ENCODE results near the gene IL6R. TPM values are rescaled to one million over a fixed set of nuclear protein-coding genes. Genes with fewer than 3 reads are reported as not detected.
"Not testable (repeated sequence)": the region's sequence is repeated elsewhere in the genome, so short reads cannot be mapped to it uniquely, and the experiment has no call there.

Gene IL6R
- polyA plus RNA-seq, 2 donors = 2.7 to 3.4 TPM

DNA sequence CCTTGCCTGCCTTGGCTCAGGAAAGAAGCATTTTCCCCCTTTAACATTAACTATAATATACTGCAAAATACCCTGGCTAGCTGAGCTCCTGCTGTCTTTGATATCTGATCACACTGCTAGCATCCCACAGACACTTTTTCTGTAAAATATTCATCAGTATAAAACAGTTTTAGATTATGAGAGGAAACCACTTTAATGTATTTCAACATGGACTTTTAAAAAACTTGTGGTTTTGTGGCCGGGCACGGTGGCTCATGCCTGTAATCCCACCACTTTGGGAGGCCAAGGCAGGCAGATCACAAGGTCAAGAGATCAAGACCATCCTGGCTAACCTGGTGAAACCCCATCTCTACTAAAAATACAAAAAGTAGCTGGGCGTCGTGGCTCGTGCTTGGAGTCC, 81.6 kb downstream of the IL6R start:
- H3K4me3 ChIP-seq (ENCODE audit: low read depth in 1 of 2, low read length in 2 of 2); H3K4me1 ChIP-seq (ENCODE audit: control insufficient read depth in 2 of 2, insufficient read depth in 2 of 2, low read length in 1 of 2); H3K27me3 ChIP-seq (ENCODE audit: control insufficient read depth in 1 of 2, insufficient read depth in 2 of 2, low read length in 2 of 2); H3K9me3 ChIP-seq (ENCODE audit: control insufficient read depth in 2 of 2, insufficient read depth in 1 of 2, low read depth in 1 of 2, low read length in 1 of 2); H3K36me3 ChIP-seq (ENCODE audit: control insufficient read depth in 2 of 2, insufficient read depth in 2 of 2, low read length in 1 of 2); H3K27ac ChIP-seq (ENCODE audit: low read depth in 2 of 2, low read length in 1 of 2): not testable (repeated sequence)
- WGBS, 2 donors = 67 to 72% methylated on average over 5 of the region's 5 CpGs

GRCh38 chr1:154488922-154489321, 83.8 kb downstream of the IL6R start:
- no peak overlapping the region for H3K4me3 ChIP-seq (ENCODE audit: low read depth in 1 of 2, low read length in 2 of 2)
- H3K36me3 ChIP-seq (ENCODE audit: control insufficient read depth in 2 of 2, insufficient read depth in 2 of 2, low read length in 1 of 2) = no peaks in the 10 kb centered on the region
- 67 to 79% methylated on average over 20 of the region's 20 CpGs for WGBS, 2 donors
- H3K4me1 ChIP-seq (ENCODE audit: control insufficient read depth in 2 of 2, insufficient read depth in 2 of 2, low read length in 1 of 2) = no peaks in the 10 kb centered on the region
- no peaks in the 10 kb centered on the region for H3K9me3 ChIP-seq (ENCODE audit: control insufficient read depth in 2 of 2, insufficient read depth in 1 of 2, low read depth in 1 of 2, low read length in 1 of 2)
- H3K27me3 ChIP-seq (ENCODE audit: control insufficient read depth in 1 of 2, insufficient read depth in 2 of 2, low read length in 2 of 2) = no peaks in the 10 kb centered on the region
- no peak overlapping the region for H3K27ac ChIP-seq (ENCODE audit: low read depth in 2 of 2, low read length in 1 of 2)

GRCh38 chr1:154489695-154490274, 84.6 kb downstream of the IL6R start:
- H3K27ac ChIP-seq (ENCODE audit: low read depth in 2 of 2, low read length in 1 of 2) = no peak overlapping the region
- H3K4me1 ChIP-seq (ENCODE audit: control insufficient read depth in 2 of 2, insufficient read depth in 2 of 2, low read length in 1 of 2) = no peaks in the 10 kb centered on the region
- H3K27me3 ChIP-seq (ENCODE audit: control insufficient read depth in 1 of 2, insufficient read depth in 2 of 2, low read length in 2 of 2) = no peaks in the 10 kb centered on the region
- WGBS, 2 donors = 65 to 66% methylated on average over 5 of the region's 5 CpGs
- no peaks in the 10 kb centered on the region for H3K36me3 ChIP-seq (ENCODE audit: control insufficient read depth in 2 of 2, insufficient read depth in 2 of 2, low read length in 1 of 2)
- no peaks in the 10 kb centered on the region for H3K9me3 ChIP-seq (ENCODE audit: control insufficient read depth in 2 of 2, insufficient read depth in 1 of 2, low read depth in 1 of 2, low read length in 1 of 2)
- no peak overlapping the region for H3K4me3 ChIP-seq (ENCODE audit: low read depth in 1 of 2, low read length in 2 of 2)

DNA sequence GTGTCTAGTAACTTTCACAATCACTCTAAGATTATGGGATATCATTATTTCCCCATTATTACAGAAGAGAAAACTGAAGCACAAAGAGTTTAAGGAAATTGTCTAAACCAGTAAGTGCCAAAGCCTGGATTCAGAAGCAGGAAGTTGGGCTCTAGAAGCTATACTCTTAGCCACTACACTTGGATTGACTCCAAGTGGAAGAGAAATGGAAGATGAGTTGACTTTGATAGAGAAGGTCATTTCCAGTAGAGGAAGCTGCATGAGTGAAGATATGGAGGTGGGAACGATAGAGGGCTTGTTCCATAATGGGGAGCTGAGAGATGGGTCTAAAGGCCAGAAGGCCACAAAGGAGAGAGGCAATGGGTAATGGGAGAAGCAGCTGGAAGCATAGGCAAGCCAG, 85.2 kb downstream of the IL6R start:
- no peaks in the 10 kb centered on the region for H3K27me3 ChIP-seq (ENCODE audit: control insufficient read depth in 1 of 2, insufficient read depth in 2 of 2, low read length in 2 of 2)
- no peak overlapping the region for H3K27ac ChIP-seq (ENCODE audit: low read depth in 2 of 2, low read length in 1 of 2)
- H3K4me1 ChIP-seq (ENCODE audit: control insufficient read depth in 2 of 2, insufficient read depth in 2 of 2, low read length in 1 of 2) = no peaks in the 10 kb centered on the region
- no peaks in the 10 kb centered on the region for H3K36me3 ChIP-seq (ENCODE audit: control insufficient read depth in 2 of 2, insufficient read depth in 2 of 2, low read length in 1 of 2)
- WGBS, 2 donors = 63 to 69% methylated on average over 1 of the region's 1 CpG
- H3K9me3 ChIP-seq (ENCODE audit: control insufficient read depth in 2 of 2, insufficient read depth in 1 of 2, low read depth in 1 of 2, low read length in 1 of 2) = no peaks in the 10 kb centered on the region
- no peak overlapping the region for H3K4me3 ChIP-seq (ENCODE audit: low read depth in 1 of 2, low read length in 2 of 2)

DNA sequence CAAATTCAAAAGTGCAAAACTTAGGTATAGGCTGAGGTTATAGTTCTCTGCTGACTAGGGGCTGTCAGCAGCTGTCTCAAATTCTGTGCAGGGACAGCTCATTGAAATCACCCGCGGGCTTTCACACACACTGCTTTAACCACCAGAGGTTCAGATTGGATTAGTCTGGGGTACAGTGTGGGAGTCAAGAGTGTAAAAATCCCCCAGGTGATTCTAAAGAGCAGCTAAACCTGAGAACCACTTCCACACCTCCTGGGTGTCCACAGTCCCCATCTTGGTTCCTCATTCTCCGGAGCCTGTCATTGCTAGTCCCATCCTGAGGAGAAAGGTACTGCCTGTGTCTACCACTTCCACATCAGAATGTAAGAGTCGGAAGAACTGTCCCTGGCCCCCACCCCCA, 87.0 kb downstream of the IL6R start:
- Histone ChIP-seq H3K4me3 (ENCODE audit: low read depth in 1 of 2, low read length in 2 of 2) (no peak overlapping the region), H3K27me3 (ENCODE audit: control insufficient read depth in 1 of 2, insufficient read depth in 2 of 2, low read length in 2 of 2) (no peaks in the 10 kb centered on the region), H3K4me1 (ENCODE audit: control insufficient read depth in 2 of 2, insufficient read depth in 2 of 2, low read length in 1 of 2) (no peaks in the 10 kb centered on the region), H3K27ac (ENCODE audit: low read depth in 2 of 2, low read length in 1 of 2) (peak overlapping the region in 1 of 2 donors; percentile 14), H3K36me3 (ENCODE audit: control insufficient read depth in 2 of 2, insufficient read depth in 2 of 2, low read length in 1 of 2) (no peaks in the 10 kb centered on the region), H3K9me3 (ENCODE audit: control insufficient read depth in 2 of 2, insufficient read depth in 1 of 2, low read depth in 1 of 2, low read length in 1 of 2) (no peaks in the 10 kb centered on the region)
- 83 to 85% methylated on average over 4 of the region's 4 CpGs for WGBS, 2 donors

- no peaks in the 10 kb centered on the region for H3K36me3 ChIP-seq (ENCODE audit: control insufficient read depth in 2 of 2, insufficient read depth in 2 of 2, low read length in 1 of 2)
- peak overlapping the region in 1 of 2 donors; percentile 15 for H3K27ac ChIP-seq (ENCODE audit: low read depth in 2 of 2, low read length in 1 of 2)
- no peaks in the 10 kb centered on the region for H3K4me1 ChIP-seq (ENCODE audit: control insufficient read depth in 2 of 2, insufficient read depth in 2 of 2, low read length in 1 of 2)
- no peaks in the 10 kb centered on the region for H3K27me3 ChIP-seq (ENCODE audit: control insufficient read depth in 1 of 2, insufficient read depth in 2 of 2, low read length in 2 of 2)
- no peak overlapping the region for H3K4me3 ChIP-seq (ENCODE audit: low read depth in 1 of 2, low read length in 2 of 2)
- H3K9me3 ChIP-seq (ENCODE audit: control insufficient read depth in 2 of 2, insufficient read depth in 1 of 2, low read depth in 1 of 2, low read length in 1 of 2) = no peaks in the 10 kb centered on the region
- WGBS, 2 donors = 52 to 60% methylated on average over 8 of the region's 8 CpGs
Observed at GRCh38 chr1:154493276-154493675, 88.1 kb downstream of the IL6R start.

DNA sequence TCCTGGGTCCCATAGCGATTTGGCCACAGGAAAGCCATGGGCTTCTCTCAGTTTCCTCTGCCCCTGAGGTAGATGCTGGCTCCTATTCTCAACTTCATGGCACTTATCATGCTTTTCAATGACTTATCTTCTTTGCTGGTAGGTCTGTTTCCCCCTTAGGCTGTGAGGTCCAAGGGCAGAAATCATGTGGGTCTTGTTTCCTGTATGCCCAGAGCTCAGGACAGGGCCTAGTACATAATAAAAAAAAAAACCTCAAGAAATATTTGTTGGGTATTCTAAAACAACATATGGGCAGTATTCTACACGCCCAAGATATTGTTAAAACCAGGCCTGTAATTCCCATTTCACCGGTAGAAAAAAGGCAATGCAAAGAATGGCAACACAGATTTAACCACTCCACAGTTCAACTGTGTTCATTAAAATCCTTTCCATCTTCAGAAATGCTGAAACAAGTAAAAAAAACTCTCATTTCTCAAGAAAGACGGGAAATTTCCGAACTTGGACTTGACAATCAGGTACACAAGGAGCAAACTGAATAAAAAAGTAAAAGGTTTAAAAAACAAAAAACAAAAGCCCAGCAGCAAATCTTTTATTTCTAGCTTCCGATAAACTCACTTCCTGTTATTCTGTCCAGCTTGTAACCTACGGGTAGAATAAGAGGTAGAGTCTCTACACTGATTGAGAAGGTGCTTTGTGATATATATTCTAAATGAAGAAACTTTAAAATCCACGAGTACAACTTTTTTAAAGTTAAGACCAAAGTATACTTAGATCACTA, 90.5 kb downstream of the IL6R start:
- peaks cover 0 to 7% of the 10 kb centered on the region in 2 donors for H3K27me3 ChIP-seq (ENCODE audit: control insufficient read depth in 1 of 2, insufficient read depth in 2 of 2, low read length in 2 of 2)
- H3K36me3 ChIP-seq (ENCODE audit: control insufficient read depth in 2 of 2, insufficient read depth in 2 of 2, low read length in 1 of 2) = no peaks in the 10 kb centered on the region
- H3K27ac ChIP-seq (ENCODE audit: low read depth in 2 of 2, low read length in 1 of 2) = peak overlapping the region in 1 of 2 donors; percentile 40
- no peaks in the 10 kb centered on the region for H3K9me3 ChIP-seq (ENCODE audit: control insufficient read depth in 2 of 2, insufficient read depth in 1 of 2, low read depth in 1 of 2, low read length in 1 of 2)
- 74 to 76% methylated on average over 8 of the region's 8 CpGs for WGBS, 2 donors
- no peak overlapping the region for H3K4me3 ChIP-seq (ENCODE audit: low read depth in 1 of 2, low read length in 2 of 2)
- no peaks in the 10 kb centered on the region for H3K4me1 ChIP-seq (ENCODE audit: control insufficient read depth in 2 of 2, insufficient read depth in 2 of 2, low read length in 1 of 2)

DNA sequence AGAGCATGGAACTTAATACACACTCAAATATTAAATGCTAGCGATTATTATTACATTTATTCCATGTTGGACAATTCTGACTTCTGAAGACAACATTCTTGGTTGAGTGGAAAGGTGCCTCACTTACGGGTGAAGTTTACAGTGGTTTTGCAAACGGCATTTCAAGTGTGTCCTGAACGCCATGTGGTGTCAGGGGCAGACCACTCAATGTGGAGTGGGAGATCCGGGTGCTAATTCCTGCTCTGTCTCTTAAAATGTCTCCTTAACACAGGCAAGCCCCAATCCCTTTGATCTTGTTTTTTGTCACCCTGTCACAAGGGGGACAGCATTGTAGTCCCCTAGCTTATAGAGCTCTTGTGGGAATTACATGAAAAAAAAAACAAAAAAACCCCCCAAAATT, 91.2 kb downstream of the IL6R start:
- H3K27me3 ChIP-seq (ENCODE audit: control insufficient read depth in 1 of 2, insufficient read depth in 2 of 2, low read length in 2 of 2) = peaks cover 3 to 8% of the 10 kb centered on the region in 2 donors
- no peak overlapping the region for H3K27ac ChIP-seq (ENCODE audit: low read depth in 2 of 2, low read length in 1 of 2)
- H3K36me3 ChIP-seq (ENCODE audit: control insufficient read depth in 2 of 2, insufficient read depth in 2 of 2, low read length in 1 of 2) = no peaks in the 10 kb centered on the region
- no peak overlapping the region for H3K4me3 ChIP-seq (ENCODE audit: low read depth in 1 of 2, low read length in 2 of 2)
- H3K9me3 ChIP-seq (ENCODE audit: control insufficient read depth in 2 of 2, insufficient read depth in 1 of 2, low read depth in 1 of 2, low read length in 1 of 2) = no peaks in the 10 kb centered on the region
- WGBS, 2 donors = 73 to 76% methylated on average over 5 of the region's 5 CpGs
- no peaks in the 10 kb centered on the region for H3K4me1 ChIP-seq (ENCODE audit: control insufficient read depth in 2 of 2, insufficient read depth in 2 of 2, low read length in 1 of 2)

DNA sequence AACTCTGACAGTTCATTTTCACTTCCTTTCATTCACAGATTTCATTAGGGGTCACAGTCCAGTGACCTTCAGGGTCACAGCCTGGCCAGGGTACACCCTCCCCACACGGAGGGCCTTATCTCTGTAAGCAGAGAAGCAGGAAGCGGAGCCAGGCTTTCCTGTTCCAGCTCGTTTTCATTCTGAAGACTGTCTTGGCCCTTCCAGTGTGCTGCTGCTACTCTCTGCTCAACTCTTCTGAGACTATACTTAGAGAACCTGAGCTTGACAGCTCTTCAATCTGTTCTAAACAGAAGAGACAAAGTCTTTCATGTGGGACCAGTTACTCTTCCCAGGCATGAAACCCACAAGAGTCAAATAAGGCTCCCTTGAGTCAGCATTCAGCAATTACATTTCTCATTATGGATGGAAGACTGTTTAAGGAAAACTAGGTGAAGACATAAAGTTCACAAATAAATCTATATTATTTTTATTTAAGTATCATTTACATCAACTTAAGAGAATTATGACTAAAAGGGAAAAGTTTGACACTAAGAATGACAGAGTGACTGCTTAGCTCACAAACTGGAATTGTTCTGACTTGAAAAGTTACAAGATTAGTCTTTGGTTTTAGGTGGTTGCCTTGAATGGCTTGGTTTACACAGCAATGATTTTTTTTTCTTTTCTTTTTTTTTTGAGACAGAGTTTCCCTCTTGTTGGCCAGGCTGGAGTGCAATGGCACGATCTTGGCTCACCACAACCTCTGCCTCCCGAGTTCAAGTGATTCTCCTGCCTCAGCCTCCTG, 92.1 kb downstream of the IL6R start:
- Histone ChIP-seq H3K36me3 (ENCODE audit: control insufficient read depth in 2 of 2, insufficient read depth in 2 of 2, low read length in 1 of 2) (no peaks in the 10 kb centered on the region), H3K4me1 (ENCODE audit: control insufficient read depth in 2 of 2, insufficient read depth in 2 of 2, low read length in 1 of 2) (peaks cover 0 to 7% of the 10 kb centered on the region in 2 donors), H3K4me3 (ENCODE audit: low read depth in 1 of 2, low read length in 2 of 2) (no peak overlapping the region), H3K9me3 (ENCODE audit: control insufficient read depth in 2 of 2, insufficient read depth in 1 of 2, low read depth in 1 of 2, low read length in 1 of 2) (no peaks in the 10 kb centered on the region), H3K27me3 (ENCODE audit: control insufficient read depth in 1 of 2, insufficient read depth in 2 of 2, low read length in 2 of 2) (peaks cover 8 to 9% of the 10 kb centered on the region in 2 donors), H3K27ac (ENCODE audit: low read depth in 2 of 2, low read length in 1 of 2) (no peak overlapping the region)
- WGBS, 2 donors = 25 to 36% methylated on average over 5 of the region's 5 CpGs
